ENCODE measurements around the gene MIEF1.

- no peak for TF ChIP-seq CTCF (IDR thresholded peaks at IDR 0.05)
- no peak for TF ChIP-seq POLR2A (IDR thresholded peaks at IDR 0.05)
Observed at GRCh38 chr22:39491696-39492095, 10.4 kb upstream of the MIEF1 start.

Measured in stomach (tissue), 4 donors.